Astrocyte of the spinal cord (primary cell): ENCODE data around the gene NSUN6.
A peak's percentile ranks its signal among the peaks of the same experiment; 100 is the strongest.

Experiments
- DNase-seq: peaks from one replicate; pipeline ENCODE4 v3.0.0; 2011; ENCODE audit warnings: low read depth, low spot score
- H3K4me3 ChIP-seq: 2 replicates; pipeline ENCODE4 v1.5.1; 2011; ENCODE audit warnings: low read depth, mild to moderate bottlenecking, low read length, moderate library complexity
- in situ Hi-C: cut with HindIII; loops from 2 replicates; pipeline ENCODE4 v1.10.0; 2017; ENCODE audit warnings: low sequenced_read_pairs
- TF ChIP-seq, protein P1 (sequence below): IDR thresholded peaks from 2 replicates; pipeline ENCODE4 v1.5.1; 2012; ENCODE audit warnings: low read depth, mild to moderate bottlenecking, low read length, inconsistent platforms

Gene NSUN6

DNA sequence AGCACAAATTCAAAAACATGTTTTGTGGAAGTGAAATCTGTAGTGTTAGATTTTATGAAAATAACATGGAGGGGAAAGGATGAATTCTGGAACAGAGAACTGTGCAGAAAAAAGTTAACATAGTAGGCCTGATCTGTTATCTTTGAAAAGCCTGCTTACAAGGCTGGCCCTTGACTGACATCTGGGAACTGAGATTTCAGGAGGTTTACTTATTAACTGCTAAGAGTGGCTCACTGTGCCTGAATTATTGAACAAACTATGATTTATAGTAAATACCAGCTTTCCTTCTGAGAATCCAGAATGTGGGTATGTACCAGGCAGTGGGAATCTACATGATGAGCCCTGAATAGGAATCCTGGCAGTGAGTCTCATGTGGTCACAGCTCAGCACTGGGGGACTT is 30.5 kb downstream of the NSUN6 start:
- in situ Hi-C loops = no loop called here
- H3K4me3 ChIP-seq = no peak overlapping the region
- TF ChIP-seq, protein P1, sequence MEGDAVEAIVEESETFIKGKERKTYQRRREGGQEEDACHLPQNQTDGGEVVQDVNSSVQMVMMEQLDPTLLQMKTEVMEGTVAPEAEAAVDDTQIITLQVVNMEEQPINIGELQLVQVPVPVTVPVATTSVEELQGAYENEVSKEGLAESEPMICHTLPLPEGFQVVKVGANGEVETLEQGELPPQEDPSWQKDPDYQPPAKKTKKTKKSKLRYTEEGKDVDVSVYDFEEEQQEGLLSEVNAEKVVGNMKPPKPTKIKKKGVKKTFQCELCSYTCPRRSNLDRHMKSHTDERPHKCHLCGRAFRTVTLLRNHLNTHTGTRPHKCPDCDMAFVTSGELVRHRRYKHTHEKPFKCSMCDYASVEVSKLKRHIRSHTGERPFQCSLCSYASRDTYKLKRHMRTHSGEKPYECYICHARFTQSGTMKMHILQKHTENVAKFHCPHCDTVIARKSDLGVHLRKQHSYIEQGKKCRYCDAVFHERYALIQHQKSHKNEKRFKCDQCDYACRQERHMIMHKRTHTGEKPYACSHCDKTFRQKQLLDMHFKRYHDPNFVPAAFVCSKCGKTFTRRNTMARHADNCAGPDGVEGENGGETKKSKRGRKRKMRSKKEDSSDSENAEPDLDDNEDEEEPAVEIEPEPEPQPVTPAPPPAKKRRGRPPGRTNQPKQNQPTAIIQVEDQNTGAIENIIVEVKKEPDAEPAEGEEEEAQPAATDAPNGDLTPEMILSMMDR = no peak
- no peak for DNase-seq

DNA sequence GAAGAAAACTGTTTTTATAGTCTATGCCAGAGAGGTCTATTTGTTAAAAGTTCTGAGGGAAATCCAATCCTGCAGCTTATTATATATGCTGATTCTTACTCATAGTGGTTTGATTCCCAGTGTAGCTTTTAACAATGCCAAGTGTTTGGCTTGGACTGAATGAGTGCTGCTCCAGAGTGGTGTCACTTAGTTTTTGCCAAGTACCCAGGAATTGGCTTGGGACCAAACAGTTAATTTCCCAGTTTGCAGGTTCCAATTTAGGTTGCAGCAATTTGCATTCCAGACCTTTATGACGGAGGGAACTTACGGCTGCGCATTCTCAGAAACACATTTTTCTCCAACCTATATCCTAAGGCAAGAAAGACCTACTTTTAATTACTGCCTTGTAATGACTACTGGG is 32.4 kb downstream of the NSUN6 start:
- TF ChIP-seq, protein P1 = no peak
- no peak overlapping the region for H3K4me3 ChIP-seq
- in situ Hi-C loops = no loop called here
- peak; percentile 65 for DNase-seq

DNA sequence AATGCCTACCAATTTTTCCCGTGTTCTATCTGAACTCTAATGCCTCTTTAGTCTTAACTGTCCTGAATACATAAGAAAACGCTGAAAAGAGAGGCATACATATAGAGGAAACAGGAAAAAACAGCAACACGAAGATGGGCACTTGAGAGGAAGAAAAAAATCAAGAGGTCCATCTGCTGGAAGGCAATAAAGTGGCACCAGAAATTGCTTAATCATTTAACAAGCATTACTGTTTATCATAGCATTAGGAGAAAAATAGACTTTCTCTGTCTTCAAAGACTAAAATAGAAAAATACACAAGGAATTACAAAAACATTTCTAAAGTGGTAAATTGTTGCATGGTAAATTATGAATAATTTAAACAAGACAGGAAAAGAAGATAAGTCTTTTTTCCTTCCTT is 35.0 kb downstream of the NSUN6 start:
- no peak for DNase-seq
- no peak overlapping the region for H3K4me3 ChIP-seq
- in situ Hi-C loops = no loop called here
- TF ChIP-seq, protein P1 = no peak

DNA sequence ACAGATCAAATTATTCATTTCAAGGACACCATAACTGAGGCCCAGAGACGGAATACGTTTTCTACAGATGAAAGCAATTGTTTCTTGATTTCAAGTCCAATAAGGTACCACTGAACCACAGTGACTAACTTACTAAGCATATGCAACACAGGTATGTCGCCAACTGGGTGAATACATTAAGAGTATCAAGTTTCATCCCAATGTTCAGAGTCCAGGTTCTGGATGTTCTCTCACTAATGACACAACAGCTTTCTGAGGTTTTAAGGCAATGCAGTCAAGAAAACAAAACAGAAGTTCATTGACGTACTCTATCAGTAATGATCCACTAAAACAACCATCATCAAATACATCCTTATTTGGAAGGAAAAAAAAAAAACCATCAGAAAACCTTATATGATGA is 35.8 kb downstream of the NSUN6 start:
- no peak overlapping the region for H3K4me3 ChIP-seq
- TF ChIP-seq, protein P1 = no peak
- DNase-seq = peak; percentile 36
- in situ Hi-C loops = no loop called here

DNA sequence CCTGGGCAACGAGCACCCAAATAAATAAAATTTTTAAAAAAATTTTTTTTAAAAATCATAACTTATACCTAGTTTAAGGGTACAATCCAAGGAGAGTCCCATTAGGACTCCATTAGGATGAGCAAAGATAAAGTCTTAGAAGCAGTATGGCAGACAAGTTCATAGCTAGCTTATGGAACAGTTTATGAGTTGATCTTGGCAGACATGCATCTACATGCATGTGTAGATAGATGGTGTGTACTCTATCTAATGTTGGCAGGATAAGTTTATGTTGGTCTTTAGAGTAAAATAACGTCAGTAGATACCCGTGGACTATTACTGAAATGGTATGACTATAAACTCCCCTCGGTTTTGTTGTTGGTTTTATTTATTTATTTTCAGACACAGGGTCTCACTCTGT is 40.2 kb downstream of the NSUN6 start:
- DNase-seq = no peak
- TF ChIP-seq, protein P1 = no peak
- no peak overlapping the region for H3K4me3 ChIP-seq
- in situ Hi-C loops = no loop called here

DNA sequence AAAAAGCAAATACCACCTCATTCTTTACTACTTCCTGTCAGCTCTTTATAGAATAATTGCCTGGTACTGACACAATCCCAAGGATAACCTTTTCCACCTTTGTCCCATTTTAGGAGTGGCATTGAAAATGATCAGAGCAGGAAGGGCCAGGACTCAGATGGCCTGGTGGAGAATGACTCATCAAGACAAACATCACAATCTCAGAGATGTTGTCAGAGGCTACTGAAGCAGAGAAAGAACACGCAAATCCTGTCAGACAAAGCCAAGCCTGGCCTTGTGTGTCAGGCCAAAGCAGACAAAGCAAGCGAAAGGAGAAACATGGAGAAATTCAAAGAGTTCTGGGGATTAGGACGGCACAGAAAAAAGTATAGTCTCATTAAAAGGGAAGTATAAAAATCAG is 40.9 kb downstream of the NSUN6 start:
- H3K4me3 ChIP-seq = no peak overlapping the region
- in situ Hi-C loops = no loop called here
- TF ChIP-seq, protein P1 = no peak
- DNase-seq = peak; percentile 80

DNA sequence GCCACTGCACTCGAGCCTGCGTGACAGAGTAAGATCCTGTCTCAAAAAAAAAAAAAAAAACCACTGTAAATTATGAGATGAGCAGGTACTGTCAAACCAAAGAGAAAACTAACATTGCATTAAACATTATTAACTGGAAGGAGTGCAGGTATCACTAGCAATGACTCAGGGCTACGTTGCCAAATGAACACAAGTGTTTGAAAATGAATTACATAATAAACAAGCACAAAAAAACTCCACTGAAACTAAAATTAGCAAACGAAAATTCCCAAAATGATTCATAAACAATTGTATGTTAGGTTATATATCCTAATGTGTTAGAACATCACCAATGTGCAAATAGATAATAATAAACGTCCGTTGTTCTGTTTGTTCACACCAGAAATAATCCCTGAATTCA is 42.8 kb downstream of the NSUN6 start:
- in situ Hi-C loops = no loop called here
- no peak overlapping the region for H3K4me3 ChIP-seq
- TF ChIP-seq, protein P1 = no peak
- no peak for DNase-seq
